UCSD-AML1 (cell line): ENCODE data around the gene MAPT.

Experiments used
- DNase-seq: peaks from one replicate; lab custom pipeline; 2025; ENCODE audit not compliant: unreplicated experiment; lab: John Stamatoyannopoulos, UW

MAPT gene

GRCh38 chr17:45969726-45970125 lies 75.4 kb downstream of the MAPT start:
- DNase-seq = no peak

DNA sequence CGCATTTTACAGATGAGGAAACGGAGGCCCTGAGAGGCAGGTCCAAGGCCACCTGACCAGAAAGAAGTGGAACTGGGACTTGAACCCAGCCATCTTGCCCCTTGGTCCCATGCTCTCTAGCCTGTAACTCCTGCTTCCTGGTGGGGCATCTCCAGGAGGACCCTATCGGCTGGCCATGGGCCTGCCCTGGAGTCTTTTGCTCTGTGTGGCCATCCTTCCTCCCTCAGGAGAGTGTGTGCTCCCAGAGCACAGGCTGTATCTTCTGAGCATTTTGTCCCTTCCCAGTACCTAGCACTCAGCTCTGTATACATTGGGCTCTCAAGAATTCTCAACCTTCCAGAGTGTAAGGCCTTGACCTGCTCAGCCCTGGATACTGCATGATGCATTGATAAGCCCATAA lies 76.3 kb downstream of the MAPT start:
- no peak for DNase-seq

DNA sequence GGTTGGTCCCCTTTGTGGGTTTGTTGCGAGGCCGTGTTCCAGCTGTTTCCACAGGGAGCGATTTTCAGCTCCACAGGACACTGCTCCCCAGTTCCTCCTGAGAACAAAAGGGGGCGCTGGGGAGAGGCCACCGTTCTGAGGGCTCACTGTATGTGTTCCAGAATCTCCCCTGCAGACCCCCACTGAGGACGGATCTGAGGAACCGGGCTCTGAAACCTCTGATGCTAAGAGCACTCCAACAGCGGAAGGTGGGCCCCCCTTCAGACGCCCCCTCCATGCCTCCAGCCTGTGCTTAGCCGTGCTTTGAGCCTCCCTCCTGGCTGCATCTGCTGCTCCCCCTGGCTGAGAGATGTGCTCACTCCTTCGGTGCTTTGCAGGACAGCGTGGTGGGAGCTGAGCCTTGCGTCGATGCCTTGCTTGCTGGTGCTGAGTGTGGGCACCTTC lies 77.4 kb downstream of the MAPT start:
- no peak for DNase-seq

GRCh38 chr17:45972531-45972930 lies 78.2 kb downstream of the MAPT start:
- DNase-seq = no peak

GRCh38 chr17:45973099-45973780 lies 78.9 kb downstream of the MAPT start:
- DNase-seq = no peak

DNA sequence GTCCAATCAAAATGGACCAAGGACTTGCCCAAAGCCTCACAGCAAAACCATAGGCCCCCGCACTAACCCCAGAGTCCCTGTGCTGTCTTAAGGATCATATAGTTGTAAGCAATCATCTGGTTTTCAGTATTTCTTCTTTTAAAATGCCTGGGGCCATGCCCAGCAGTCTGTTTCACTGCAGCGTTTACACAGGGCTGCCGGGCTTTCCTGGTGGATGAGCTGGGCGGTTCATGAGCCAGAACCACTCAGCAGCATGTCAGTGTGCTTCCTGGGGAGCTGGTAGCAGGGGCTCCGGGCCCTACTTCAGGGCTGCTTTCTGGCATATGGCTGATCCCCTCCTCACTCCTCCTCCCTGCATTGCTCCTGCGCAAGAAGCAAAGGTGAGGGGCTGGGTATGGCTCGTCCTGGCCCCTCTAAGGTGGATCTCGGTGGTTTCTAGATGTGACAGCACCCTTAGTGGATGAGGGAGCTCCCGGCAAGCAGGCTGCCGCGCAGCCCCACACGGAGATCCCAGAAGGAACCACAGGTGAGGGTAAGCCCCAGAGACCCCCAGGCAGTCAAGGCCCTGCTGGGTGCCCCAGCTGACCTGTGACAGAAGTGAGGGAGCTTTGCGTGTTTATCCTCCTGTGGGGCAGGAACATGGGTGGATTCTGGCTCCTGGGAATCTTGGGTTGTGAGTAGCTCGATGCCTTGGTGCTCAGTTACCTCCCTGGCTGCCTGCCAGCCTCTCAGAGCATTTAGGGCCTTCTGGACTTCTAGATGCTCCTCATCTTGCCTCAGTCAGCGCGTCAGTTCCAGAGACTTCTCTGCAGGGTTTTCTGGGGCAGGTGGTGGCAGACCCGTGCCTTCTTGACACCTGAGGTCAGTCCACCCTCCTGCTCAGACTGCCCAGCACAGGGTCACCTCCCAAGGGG lies 79.8 kb downstream of the MAPT start:
- DNase-seq = no peak

GRCh38 chr17:45974916-45975630 lies 80.7 kb downstream of the MAPT start:
- no peak for DNase-seq

DNA sequence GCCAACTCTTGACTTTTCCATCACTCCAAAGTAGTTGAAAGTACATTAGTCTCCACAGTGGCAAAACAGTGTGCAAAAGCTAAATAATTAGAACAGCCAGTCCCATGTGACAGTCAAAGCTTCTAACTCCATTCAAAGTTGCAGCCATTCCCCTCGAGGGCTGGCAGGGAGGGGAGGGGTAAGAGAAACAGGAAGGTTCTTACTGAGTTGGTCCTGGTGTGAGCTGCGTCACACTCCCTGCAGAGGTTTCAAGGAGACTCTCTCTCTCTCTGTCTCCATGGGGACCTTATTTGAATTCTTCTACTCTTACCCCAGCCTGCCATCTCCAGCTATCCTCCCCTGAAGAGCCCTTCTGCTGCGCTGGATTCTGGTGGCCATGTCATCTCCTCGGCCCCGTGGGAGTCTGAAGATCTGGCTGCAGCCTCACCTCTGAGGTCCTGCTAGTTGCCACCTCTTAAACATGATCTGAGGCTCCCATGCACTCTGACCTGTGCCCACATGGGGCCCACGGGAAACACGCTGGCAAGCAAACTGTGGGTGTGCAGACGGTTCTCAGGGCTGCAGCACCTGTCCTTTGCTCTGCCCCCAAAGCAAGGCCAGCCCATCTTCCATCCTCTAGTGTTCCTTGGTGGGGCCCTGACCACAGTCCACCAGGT lies 81.4 kb downstream of the MAPT start:
- no peak for DNase-seq

GRCh38 chr17:45976391-45976754 lies 82.0 kb downstream of the MAPT start:
- DNase-seq = no peak

DNA sequence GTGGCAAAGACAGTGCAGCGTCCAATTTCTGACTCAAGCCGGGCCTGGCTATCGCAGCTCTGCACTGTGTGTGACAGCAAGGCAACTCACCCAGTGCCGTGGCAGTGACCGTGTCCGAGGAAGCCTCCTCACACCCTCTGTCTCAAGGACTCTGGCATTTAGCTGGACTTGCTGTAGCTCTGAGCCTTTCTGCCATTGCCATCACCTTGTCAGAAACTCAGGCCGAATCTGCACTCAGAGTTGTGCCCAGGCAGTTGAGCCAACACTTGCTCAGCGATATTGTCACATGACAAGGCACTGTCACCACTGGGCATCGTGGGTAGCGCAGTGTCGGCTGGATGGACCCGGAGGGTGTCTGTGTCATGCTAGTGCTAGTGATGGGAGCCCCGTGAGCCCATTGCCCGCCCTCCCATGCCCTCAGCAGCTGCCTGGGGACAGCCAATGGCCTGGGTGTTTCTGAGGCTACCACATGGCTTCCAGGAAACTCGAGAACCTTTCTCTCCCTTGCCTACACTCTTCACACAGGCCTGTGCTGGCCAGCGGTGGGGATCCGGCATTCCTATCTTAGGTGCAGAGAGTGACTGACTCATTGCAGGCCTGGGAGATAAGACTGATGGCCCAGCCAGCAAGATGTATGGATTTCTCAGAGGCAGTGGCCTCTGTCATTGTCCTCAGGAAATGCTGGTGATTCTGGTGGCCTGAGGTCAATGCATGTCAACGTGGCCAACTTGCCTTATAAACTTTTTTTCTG lies 82.6 kb downstream of the MAPT start:
- no peak for DNase-seq

DNA sequence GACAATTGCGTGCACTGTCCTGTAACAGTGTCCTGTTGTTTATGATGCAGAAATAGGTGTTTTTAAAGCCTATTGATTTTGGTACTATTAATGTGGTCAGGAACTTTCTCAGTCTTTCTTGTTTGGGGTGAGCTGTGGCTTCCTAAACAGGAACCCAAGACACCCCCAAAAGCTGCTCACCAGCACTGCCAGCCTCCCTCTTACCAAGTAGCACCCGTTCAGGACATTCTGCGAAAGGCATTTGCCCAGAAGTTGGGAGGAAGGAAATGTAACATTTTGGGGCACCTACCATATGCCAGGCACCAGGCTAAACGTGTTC lies 83.1 kb downstream of the MAPT start:
- DNase-seq = no peak

GRCh38 chr17:45977976-45978626 lies 83.7 kb downstream of the MAPT start:
- DNase-seq = no peak

DNA sequence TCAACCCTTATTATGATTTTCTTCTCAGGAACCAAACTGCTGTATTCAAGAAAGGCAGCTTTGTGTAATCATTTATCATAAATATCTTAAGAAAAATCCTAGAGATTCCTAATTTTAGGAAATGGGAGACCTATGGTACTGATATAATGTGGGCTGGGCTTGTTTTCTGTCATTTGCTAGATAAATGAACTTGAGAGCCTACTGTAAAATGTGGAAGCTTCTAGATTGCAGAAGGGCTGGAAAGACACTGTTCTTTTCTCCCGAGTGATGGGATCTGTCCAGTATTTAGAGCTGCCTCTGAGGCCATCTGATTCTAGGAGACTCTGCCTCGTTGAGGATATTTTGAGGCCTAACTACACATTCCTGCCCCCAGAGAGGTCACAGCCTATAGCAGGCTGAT lies 84.8 kb downstream of the MAPT start:
- DNase-seq = no peak

GRCh38 chr17:45980855-45981254 lies 86.5 kb downstream of the MAPT start:
- DNase-seq = no peak

GRCh38 chr17:45981306-45981705 lies 87.0 kb downstream of the MAPT start:
- no peak for DNase-seq

- DNase-seq = no peak
These were observed 88.6 kb downstream of the MAPT start for GRCh38 chr17:45982791-45983613.

DNA sequence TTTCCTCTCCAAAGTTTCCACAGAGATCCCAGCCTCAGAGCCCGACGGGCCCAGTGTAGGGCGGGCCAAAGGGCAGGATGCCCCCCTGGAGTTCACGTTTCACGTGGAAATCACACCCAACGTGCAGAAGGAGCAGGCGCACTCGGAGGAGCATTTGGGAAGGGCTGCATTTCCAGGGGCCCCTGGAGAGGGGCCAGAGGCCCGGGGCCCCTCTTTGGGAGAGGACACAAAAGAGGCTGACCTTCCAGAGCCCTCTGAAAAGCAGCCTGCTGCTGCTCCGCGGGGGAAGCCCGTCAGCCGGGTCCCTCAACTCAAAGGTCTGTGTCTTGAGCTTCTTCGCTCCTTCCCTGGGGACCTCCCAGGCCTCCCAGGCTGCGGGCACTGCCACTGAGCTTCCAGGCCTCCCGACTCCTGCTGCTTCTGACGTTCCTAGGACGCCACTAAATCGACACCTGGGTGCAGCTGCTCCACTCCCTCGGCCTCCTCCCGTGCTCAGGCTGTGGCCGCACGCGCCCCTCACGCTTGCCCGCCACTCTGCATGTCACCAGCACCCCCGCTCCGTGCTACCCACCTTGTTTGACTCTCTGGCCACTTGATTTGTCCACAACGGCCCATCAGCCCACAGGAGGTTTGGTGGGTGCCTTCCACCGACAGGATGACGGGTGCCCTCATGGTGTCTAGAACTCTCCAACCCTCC lies 89.4 kb downstream of the MAPT start:
- no peak for DNase-seq

- DNase-seq = no peak
These were observed 90.0 kb downstream of the MAPT start for GRCh38 chr17:45984368-45984767.

DNA sequence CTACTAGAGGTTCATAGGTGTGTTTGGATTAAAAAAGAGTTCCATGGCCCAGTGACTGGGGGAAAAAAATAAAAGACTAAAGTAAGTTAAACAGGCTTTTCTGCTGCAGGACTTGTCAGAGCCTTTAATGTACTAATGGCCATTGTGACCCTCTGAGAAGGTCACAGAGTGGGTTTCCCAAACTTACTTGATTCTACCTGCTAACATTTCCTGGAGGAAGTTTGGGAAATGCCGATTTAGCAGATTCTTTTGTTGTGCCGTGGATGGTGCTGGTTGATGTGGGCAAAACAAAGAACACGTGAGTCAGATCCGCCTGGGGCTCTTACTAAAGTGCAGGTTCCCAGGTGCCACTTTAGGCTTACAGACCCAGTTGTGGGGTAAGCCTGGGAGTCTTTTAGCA lies 91.1 kb downstream of the MAPT start:
- DNase-seq = no peak
